HepG2 (cell line): ENCODE data around the gene CLEC16A. TPM values are rescaled to one million over a fixed set of nuclear protein-coding genes. Genes with fewer than 3 reads are reported as not detected.
A peak's percentile ranks its signal among the peaks of the same experiment; 100 is the strongest.

Experiments used
- ATAC-seq: fragments of 200-7000 bp; cut with Tn5 transposase; 3 replicates; pipeline ENCODE4 v1.9.1; 2020; ENCODE audit warnings: mild to moderate bottlenecking, moderate library complexity
- BruUV-seq: library from RNA; stranded (reverse); fragments of 400-500 nt; replicated peaks from 2 replicates; lab custom pipeline; 2021; lab: Mats Ljungman, UMichigan
- CTCF ChIA-PET: fragments of 300-600 bp; formaldehyde crosslinking; extraction: SDS; loops from one replicate; lab custom pipeline; 2021; ENCODE audit warnings: low total read pairs, inconsistent platforms, low intra/inter-chr PET ratio; lab: Yijun Ruan, JAX
- POLR2A ChIA-PET: fragments of 350-600 bp; sonication (Branson Sonifier 250); formaldehyde crosslinking; loops from one replicate; lab custom pipeline; 2020; ENCODE audit warnings: antibody characterized with exemption, inconsistent platforms; lab: Yijun Ruan, JAX
- DNase-seq: peaks from one replicate; pipeline ENCODE4 v3.0.0-alpha.2; 2015; ENCODE audit warnings: low spot score
- FAIRE-seq: peaks from 3 replicates; lab custom pipeline; 2011; peaks lifted over from hg19 to GRCh38; lab: Jason Lieb, UNC
- H2AFZ ChIP-seq: one replicate; pipeline ENCODE4 v1.6.1; 2011; ENCODE audit warnings: low read length, inconsistent platforms
- H3K27ac ChIP-seq: fragments of 300-600 bp; 3 replicates; pipeline ENCODE4 v1.8.0; 2011; ENCODE audit warnings: mixed run types, mild to moderate bottlenecking, mixed read lengths, low read length, inconsistent platforms; ENCODE audit not compliant: insufficient read depth; ENCODE audit errors: extremely low read length
- H3K27me3 ChIP-seq, 2 experiments: fragments of 200-600 bp in 1 of 2; 2 replicates in 1 of 2; 3 replicates in 1 of 2; pipeline versions ENCODE4 v1.6.0 to v1.8.0; 2011; ENCODE audit warnings: low read length in 2 of 2, mild to moderate bottlenecking in 2 of 2, moderate library complexity in 2 of 2, inconsistent platforms in 1 of 2; ENCODE audit not compliant: insufficient read depth in 2 of 2, control insufficient read depth in 1 of 2
- H3K36me3 ChIP-seq, 2 experiments: fragments of 200-600 bp in 1 of 2; replicated peaks in 1 of 2; 2 replicates in 1 of 2; 3 replicates in 1 of 2; pipeline versions ENCODE4 v1.5.1 to v1.8.0; 2011; ENCODE audit warnings: low read length in 2 of 2, inconsistent platforms in 1 of 2; ENCODE audit not compliant: insufficient read depth in 2 of 2, control insufficient read depth in 1 of 2
- H3K4me1 ChIP-seq: 2 replicates; pipeline ENCODE4 v1.5.1; 2012; ENCODE audit warnings: low read length, inconsistent platforms; ENCODE audit not compliant: insufficient read depth
- H3K4me2 ChIP-seq: 2 replicates; pipeline ENCODE4 v1.6.0; 2011; ENCODE audit warnings: low read depth, low read length, inconsistent platforms
- H3K4me3 ChIP-seq, 3 experiments: fragments of 200-600 bp in 1 of 3; sonication (generic), shearing (Covaris generic) in 1 of 3; replicated peaks in 1 of 3; 2 replicates each; pipeline ENCODE4 v1.5.1; 2011 to 2016; ENCODE audit warnings: low read length in 3 of 3, inconsistent platforms in 2 of 3, low read depth in 2 of 3, mild to moderate bottlenecking in 2 of 3, control low read depth in 1 of 3, mixed read lengths in 1 of 3; ENCODE audit not compliant: insufficient read depth in 1 of 3
- H3K79me2 ChIP-seq: one replicate; pipeline ENCODE4 v1.6.1; 2011; ENCODE audit warnings: low read length, inconsistent platforms; ENCODE audit not compliant: insufficient read depth
- H3K9ac ChIP-seq: 2 replicates; pipeline ENCODE4 v1.6.0; 2011; ENCODE audit warnings: mild to moderate bottlenecking, low read depth, low read length, inconsistent platforms; ENCODE audit not compliant: insufficient read depth
- H3K9me3 ChIP-seq: 2 replicates; pipeline ENCODE4 v1.5.1; 2012; ENCODE audit warnings: mild to moderate bottlenecking, low read length
- H4K20me1 ChIP-seq: 2 replicates; pipeline ENCODE4 v1.6.0; 2011; ENCODE audit warnings: inconsistent platforms, mild to moderate bottlenecking, low read length, moderate library complexity; ENCODE audit not compliant: insufficient read depth
- DRAP1 ChIP-seq: IDR thresholded peaks from 2 replicates; pipeline ENCODE4 v1.6.1; 2016; ENCODE audit warnings: missing genetic modification reagents, missing compliant biosample characterization
- HNRNPLL ChIP-seq: fragments of 200-400 bp; formaldehyde crosslinking; IDR thresholded peaks from 2 replicates; pipeline ENCODE4 v1.6.1; 2017; ENCODE audit warnings: mild to moderate bottlenecking, low read depth, low read length; ENCODE audit not compliant: poor library complexity, severe bottlenecking
- MTA1 ChIP-seq: sonication (generic); formaldehyde crosslinking; IDR thresholded peaks from 2 replicates; pipeline ENCODE4 v1.4.0; 2020; ENCODE audit warnings: missing genetic modification reagents, mild to moderate bottlenecking, borderline replicate concordance
- PCBP2 ChIP-seq: fragments of 200-400 bp; formaldehyde crosslinking; optimal IDR thresholded peaks from 2 replicates; pipeline ENCODE3; 2018; ENCODE audit warnings: low read length, low read depth; ENCODE audit not compliant: poor library complexity, severe bottlenecking
- SMARCC2 ChIP-seq: fragments of 450-650 bp; IDR thresholded peaks from 2 replicates; pipeline ENCODE4 v1.6.1; 2017; ENCODE audit warnings: antibody characterized with exemption, mild to moderate bottlenecking
- WGBS: methylation state at CpG from one replicate; pipeline ENCODE4 v1.1.6; 2017; ENCODE audit warnings: low lambda C conversion rate; 5-methylcytosine and 5-hydroxymethylcytosine counted together
- in situ Hi-C: cut with HindIII; loops from 2 replicates; pipeline ENCODE4 v1.10.0; 2017; ENCODE audit warnings: low pct_unique_long_range_greater_than_20kb; ENCODE audit not compliant: extremely low pct_ligation_motif_present
- intact Hi-C: fragments of 100-400 bp; cut with micrococcal nuclease; formaldehyde crosslinking; loops from one replicate; pipeline ENCODE4 v1.10.0; 2022; ENCODE audit not compliant: unreplicated experiment
- polyA plus RNA-seq, 8 experiments: library from polyadenylated mRNA; depleted of rRNA in 3 of 8; stranded (reverse) in 7 of 8; unstranded in 1 of 8; fragments of >200 nt; fragmentation: Illumina TruSeq in 4 of 8; extraction: Trizol in 4 of 8; gene quantifications; 2 replicates each; pipeline versions ENCODE4 v1.2.1 to v1.2.3, GENCODE V29; 2011 to 2016; ENCODE audit warnings: low read depth in 4 of 8, missing spikeins in 1 of 8, mixed read lengths in 1 of 8; ENCODE audit not compliant: insufficient read depth in 1 of 8
- total RNA-seq, 5 experiments: library from RNA; depleted of rRNA; stranded (reverse); fragments of >200 nt; fragmentation: Illumina TruSeq; extraction: Trizol; gene quantifications; 2 replicates each; pipeline ENCODE4 v1.2.3, GENCODE V29; 2016; ENCODE audit warnings: low read depth in 1 of 5
- TF ChIP-seq, protein P1 (sequence below): sonication (generic); formaldehyde crosslinking; IDR thresholded peaks from 2 replicates; pipeline ENCODE4 v1.5.0; 2020; ENCODE audit warnings: mild to moderate bottlenecking, missing genetic modification reagents
- TF ChIP-seq, protein P2 (sequence below): sonication (generic); formaldehyde crosslinking; IDR thresholded peaks from 2 replicates; pipeline ENCODE4 v1.4.0; 2020; ENCODE audit warnings: missing genetic modification reagents

Gene CLEC16A
- total and polyA plus RNA-seq, 2 of the 13 experiments (the other 11 are each of a cell fraction or from before 2014, with no cell fraction given), result 8.5 to 10.3 TPM

- intact Hi-C loops, result no loop called here
- H3K4me3 ChIP-seq, result no peak overlapping the region
- no TSS peak for BruUV-seq
- no peaks in the 10 kb centered on the region for H3K36me3 ChIP-seq
- 30% methylated on average over 12 of the region's 19 CpGs for WGBS
- H3K27ac ChIP-seq, result no peak overlapping the region
- no peak overlapping the region for H3K9ac ChIP-seq
- TF ChIP-seq SMARCC2 (no peak), MTA1 (CRISPR knock-in tag) (0 out of 2 replicates have a peak, but pooled peaks have one; percentile 33)
- FAIRE-seq (no peak), DNase-seq (no peak), ATAC-seq (peak; percentile 24)
- H4K20me1 ChIP-seq, result no peaks in the 10 kb centered on the region
- no peaks in the 10 kb centered on the region for H3K79me2 ChIP-seq
- ChIA-PET CTCF (no interaction called here), POLR2A (no interaction called here)
- peaks cover 0 to 20% of the 10 kb centered on the region in 2 experiments; a peak in 3 of 5 replicates for H3K27me3 ChIP-seq
- no peaks in the 10 kb centered on the region for H3K4me1 ChIP-seq
- H2AFZ ChIP-seq, result no peak overlapping the region
- no peaks in the 10 kb centered on the region for H3K9me3 ChIP-seq
- no peak overlapping the region for H3K4me2 ChIP-seq
- in situ Hi-C loops, result no loop called here
These were observed 37.9 kb upstream of the CLEC16A start for GRCh38 chr16:10906482-10906881.

- no peaks in the 10 kb centered on the region for H3K79me2 ChIP-seq
- H3K27me3 ChIP-seq, result peaks cover 0 to 20% of the 10 kb centered on the region in 2 experiments; a peak in 3 of 5 replicates
- in situ Hi-C loops (no loop called here), intact Hi-C loops (no loop called here)
- CTCF ChIA-PET, result no interaction called here
- H3K4me3 ChIP-seq, result no peak overlapping the region
- no peaks in the 10 kb centered on the region for H4K20me1 ChIP-seq
- H3K4me2 ChIP-seq, result no peak overlapping the region
- no peak overlapping the region for H3K27ac ChIP-seq
- H3K9me3 ChIP-seq, result no peaks in the 10 kb centered on the region
- no peaks in the 10 kb centered on the region for H3K4me1 ChIP-seq
- H3K36me3 ChIP-seq, result no peaks in the 10 kb centered on the region
- POLR2A ChIA-PET, result no interaction called here
- no peak for FAIRE-seq
- H2AFZ ChIP-seq, result no peak overlapping the region
- peak; percentile 28 for ATAC-seq
- no peak for DNase-seq
- BruUV-seq, result no TSS peak
- WGBS, result 52% methylated on average over 39 of the region's 46 CpGs
- no peak overlapping the region for H3K9ac ChIP-seq
- TF ChIP-seq, protein P1, sequence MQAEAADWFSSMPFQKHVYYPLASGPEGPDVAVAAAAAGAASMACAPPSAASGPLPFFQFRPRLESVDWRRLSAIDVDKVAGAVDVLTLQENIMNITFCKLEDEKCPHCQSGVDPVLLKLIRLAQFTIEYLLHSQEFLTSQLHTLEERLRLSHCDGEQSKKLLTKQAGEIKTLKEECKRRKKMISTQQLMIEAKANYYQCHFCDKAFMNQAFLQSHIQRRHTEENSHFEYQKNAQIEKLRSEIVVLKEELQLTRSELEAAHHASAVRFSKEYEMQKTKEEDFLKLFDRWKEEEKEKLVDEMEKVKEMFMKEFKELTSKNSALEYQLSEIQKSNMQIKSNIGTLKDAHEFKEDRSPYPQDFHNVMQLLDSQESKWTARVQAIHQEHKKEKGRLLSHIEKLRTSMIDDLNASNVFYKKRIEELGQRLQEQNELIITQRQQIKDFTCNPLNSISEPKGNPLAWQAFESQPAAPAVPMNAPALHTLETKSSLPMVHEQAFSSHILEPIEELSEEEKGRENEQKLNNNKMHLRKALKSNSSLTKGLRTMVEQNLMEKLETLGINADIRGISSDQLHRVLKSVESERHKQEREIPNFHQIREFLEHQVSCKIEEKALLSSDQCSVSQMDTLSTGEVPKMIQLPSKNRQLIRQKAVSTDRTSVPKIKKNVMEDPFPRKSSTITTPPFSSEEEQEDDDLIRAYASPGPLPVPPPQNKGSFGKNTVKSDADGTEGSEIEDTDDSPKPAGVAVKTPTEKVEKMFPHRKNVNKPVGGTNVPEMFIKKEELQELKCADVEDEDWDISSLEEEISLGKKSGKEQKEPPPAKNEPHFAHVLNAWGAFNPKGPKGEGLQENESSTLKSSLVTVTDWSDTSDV (CRISPR knock-in tag), result 0 out of 2 replicates have a peak, but pooled peaks have one; percentile 43
- TF ChIP-seq DRAP1 (CRISPR knock-in tag) (no peak), PCBP2 (no peak), HNRNPLL (peak; percentile 19)
- TF ChIP-seq, protein P2, sequence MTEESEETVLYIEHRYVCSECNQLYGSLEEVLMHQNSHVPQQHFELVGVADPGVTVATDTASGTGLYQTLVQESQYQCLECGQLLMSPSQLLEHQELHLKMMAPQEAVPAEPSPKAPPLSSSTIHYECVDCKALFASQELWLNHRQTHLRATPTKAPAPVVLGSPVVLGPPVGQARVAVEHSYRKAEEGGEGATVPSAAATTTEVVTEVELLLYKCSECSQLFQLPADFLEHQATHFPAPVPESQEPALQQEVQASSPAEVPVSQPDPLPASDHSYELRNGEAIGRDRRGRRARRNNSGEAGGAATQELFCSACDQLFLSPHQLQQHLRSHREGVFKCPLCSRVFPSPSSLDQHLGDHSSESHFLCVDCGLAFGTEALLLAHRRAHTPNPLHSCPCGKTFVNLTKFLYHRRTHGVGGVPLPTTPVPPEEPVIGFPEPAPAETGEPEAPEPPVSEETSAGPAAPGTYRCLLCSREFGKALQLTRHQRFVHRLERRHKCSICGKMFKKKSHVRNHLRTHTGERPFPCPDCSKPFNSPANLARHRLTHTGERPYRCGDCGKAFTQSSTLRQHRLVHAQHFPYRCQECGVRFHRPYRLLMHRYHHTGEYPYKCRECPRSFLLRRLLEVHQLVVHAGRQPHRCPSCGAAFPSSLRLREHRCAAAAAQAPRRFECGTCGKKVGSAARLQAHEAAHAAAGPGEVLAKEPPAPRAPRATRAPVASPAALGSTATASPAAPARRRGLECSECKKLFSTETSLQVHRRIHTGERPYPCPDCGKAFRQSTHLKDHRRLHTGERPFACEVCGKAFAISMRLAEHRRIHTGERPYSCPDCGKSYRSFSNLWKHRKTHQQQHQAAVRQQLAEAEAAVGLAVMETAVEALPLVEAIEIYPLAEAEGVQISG (CRISPR knock-in tag), result no peak
These were observed 37.2 kb upstream of the CLEC16A start for GRCh38 chr16:10906914-10907756.
